OCI-LY3 (cell line): ENCODE results near the gene ETV3L.

ENCODE experiments used
- EZH2phosphoT487 ChIP-seq: fragments of 200-600 bp; shearing (Covaris generic); IDR thresholded peaks from 2 replicates; pipeline ENCODE4 v1.6.1; 2018; ENCODE audit warnings: antibody characterized with exemption, mixed run types, low read depth
- TF ChIP-seq, protein P1 (sequence below): fragments of 200-600, 300-600 bp; sonication (generic); IDR thresholded peaks from 2 replicates; pipeline ENCODE4 v1.5.1; 2014; ENCODE audit warnings: antibody characterized with exemption, low read length, low read depth

DNA sequence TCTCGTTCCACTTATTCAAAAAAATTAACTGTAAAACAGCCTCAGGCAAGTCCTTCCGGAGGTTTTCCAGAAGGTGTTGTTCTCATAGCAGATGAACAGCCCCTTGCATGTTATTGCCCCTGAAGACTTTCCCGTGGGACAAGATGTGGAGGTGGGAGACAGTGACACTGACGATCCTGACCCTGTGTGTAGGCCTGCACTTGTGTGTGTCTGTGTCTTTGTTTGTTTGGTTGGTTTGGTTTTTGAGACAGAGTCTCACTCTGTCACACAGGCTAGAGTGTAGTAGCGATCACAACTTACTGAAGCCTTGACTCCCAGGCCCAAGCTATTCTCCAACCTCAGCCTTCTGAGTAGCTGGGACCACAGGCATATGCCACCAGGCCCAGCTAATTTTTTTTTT, 12.6 kb downstream of the ETV3L start:
- TF ChIP-seq, protein P1, sequence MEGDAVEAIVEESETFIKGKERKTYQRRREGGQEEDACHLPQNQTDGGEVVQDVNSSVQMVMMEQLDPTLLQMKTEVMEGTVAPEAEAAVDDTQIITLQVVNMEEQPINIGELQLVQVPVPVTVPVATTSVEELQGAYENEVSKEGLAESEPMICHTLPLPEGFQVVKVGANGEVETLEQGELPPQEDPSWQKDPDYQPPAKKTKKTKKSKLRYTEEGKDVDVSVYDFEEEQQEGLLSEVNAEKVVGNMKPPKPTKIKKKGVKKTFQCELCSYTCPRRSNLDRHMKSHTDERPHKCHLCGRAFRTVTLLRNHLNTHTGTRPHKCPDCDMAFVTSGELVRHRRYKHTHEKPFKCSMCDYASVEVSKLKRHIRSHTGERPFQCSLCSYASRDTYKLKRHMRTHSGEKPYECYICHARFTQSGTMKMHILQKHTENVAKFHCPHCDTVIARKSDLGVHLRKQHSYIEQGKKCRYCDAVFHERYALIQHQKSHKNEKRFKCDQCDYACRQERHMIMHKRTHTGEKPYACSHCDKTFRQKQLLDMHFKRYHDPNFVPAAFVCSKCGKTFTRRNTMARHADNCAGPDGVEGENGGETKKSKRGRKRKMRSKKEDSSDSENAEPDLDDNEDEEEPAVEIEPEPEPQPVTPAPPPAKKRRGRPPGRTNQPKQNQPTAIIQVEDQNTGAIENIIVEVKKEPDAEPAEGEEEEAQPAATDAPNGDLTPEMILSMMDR, result no peak
- no peak for TF ChIP-seq EZH2phosphoT487
